HEK293 (cell line): ENCODE results near the gene COL11A2.

Experiments used
- ZBTB17 ChIP-seq: fragments of 450-650 bp; formaldehyde crosslinking; IDR thresholded peaks from 2 replicates; pipeline ENCODE4 v1.5.1; 2016; ENCODE audit warnings: missing biosample characterization, missing genetic modification characterization
- TF ChIP-seq, protein P1 (sequence below): fragments of 450-650 bp; formaldehyde crosslinking; IDR thresholded peaks from 2 replicates; pipeline ENCODE4 v1.5.1; 2016; ENCODE audit warnings: missing biosample characterization, missing genetic modification characterization

DNA sequence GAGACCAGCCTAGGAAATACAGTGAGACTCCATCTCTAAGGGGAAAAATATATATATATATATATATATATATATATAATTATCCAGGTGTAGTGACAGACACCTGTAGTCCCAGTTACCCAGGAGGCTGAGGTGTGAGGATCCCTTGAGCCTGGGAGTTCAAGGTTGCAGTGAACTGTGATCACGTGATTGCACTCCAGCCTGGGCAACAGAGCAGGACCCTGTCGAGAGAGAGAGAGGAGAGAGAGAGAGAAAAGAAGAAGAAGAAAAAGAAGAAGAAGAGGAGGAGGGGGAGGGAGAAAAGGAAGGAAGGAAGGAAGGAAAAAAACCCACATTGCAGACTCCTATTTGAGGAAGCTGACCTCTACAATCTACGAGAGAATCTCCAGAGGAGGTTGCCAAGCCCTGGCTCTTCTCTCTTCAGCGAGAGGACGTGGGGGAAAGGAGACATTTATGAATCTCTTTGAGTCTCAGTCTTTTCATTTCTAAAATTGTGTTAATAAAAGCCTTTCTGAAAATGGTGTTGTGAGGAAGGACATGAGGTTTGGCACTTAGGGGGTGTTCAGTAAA lies 49.7 kb downstream of the COL11A2 start:
- TF ChIP-seq, protein P1, sequence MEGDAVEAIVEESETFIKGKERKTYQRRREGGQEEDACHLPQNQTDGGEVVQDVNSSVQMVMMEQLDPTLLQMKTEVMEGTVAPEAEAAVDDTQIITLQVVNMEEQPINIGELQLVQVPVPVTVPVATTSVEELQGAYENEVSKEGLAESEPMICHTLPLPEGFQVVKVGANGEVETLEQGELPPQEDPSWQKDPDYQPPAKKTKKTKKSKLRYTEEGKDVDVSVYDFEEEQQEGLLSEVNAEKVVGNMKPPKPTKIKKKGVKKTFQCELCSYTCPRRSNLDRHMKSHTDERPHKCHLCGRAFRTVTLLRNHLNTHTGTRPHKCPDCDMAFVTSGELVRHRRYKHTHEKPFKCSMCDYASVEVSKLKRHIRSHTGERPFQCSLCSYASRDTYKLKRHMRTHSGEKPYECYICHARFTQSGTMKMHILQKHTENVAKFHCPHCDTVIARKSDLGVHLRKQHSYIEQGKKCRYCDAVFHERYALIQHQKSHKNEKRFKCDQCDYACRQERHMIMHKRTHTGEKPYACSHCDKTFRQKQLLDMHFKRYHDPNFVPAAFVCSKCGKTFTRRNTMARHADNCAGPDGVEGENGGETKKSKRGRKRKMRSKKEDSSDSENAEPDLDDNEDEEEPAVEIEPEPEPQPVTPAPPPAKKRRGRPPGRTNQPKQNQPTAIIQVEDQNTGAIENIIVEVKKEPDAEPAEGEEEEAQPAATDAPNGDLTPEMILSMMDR (tag by site-specific recombination): no peak
- TF ChIP-seq ZBTB17 (tag by site-specific recombination): no peak
